OCI-LY1 (cell line): Measurements from ENCODE around the gene GRB10.

Source experiments
- H2AFZ ChIP-seq: fragments of 200-600 bp; sonication (generic), shearing (Covaris generic); 2 replicates; pipeline ENCODE4 v1.6.0; 2014; ENCODE audit warnings: antibody characterized with exemption, mild to moderate bottlenecking, low read length
- H3F3A ChIP-seq: fragments of 200-600 bp; sonication (generic), shearing (Covaris generic); 2 replicates; pipeline ENCODE4 v1.6.0; 2014; ENCODE audit warnings: mild to moderate bottlenecking, antibody characterized with exemption, low read length, moderate library complexity; ENCODE audit not compliant: insufficient read depth
- H3K27ac ChIP-seq: fragments of 200-600 bp; sonication (generic); 2 replicates; pipeline ENCODE4 v1.5.1; 2014; ENCODE audit warnings: low read length, mixed run types, mild to moderate bottlenecking, low read depth; ENCODE audit not compliant: poor library complexity, severe bottlenecking
- H3K27me3 ChIP-seq: fragments of 200-600 bp; sonication (generic); 2 replicates; pipeline ENCODE4 v1.6.0; 2014; ENCODE audit warnings: antibody characterized with exemption, mild to moderate bottlenecking, low read length, moderate library complexity; ENCODE audit not compliant: insufficient read depth
- H3K36me3 ChIP-seq: fragments of 200-600 bp; sonication (generic); 2 replicates; pipeline ENCODE4 v1.6.1; 2014; ENCODE audit warnings: mild to moderate bottlenecking, antibody characterized with exemption, low read length, moderate library complexity, mixed read lengths; ENCODE audit not compliant: insufficient read depth
- H3K4me1 ChIP-seq: fragments of 200-600 bp; sonication (generic); 2 replicates; pipeline ENCODE4 v1.5.1; 2014; ENCODE audit warnings: mild to moderate bottlenecking, low read length, moderate library complexity; ENCODE audit not compliant: insufficient read depth, severe bottlenecking
- H3K4me2 ChIP-seq: fragments of 200-600 bp; sonication (generic), shearing (Covaris generic); 2 replicates; pipeline ENCODE4 v1.6.1; 2014; ENCODE audit warnings: low read length
- H3K4me3 ChIP-seq: fragments of 200-600 bp; sonication (generic); 2 replicates; pipeline ENCODE4 v1.5.1; 2014; ENCODE audit warnings: low read length, low read depth, mild to moderate bottlenecking, mixed read lengths; ENCODE audit not compliant: poor library complexity, severe bottlenecking
- H3K79me2 ChIP-seq: fragments of 200-600 bp; shearing (Covaris generic); 2 replicates; pipeline ENCODE4 v1.6.1; 2016; ENCODE audit warnings: mixed run types, low read length, mixed read lengths; ENCODE audit not compliant: insufficient read depth
- H3K9ac ChIP-seq: fragments of 200-600 bp; sonication (generic), shearing (Covaris generic); 2 replicates; pipeline ENCODE4 v1.6.1; 2014; ENCODE audit warnings: mild to moderate bottlenecking, low read length, mixed read lengths
- H3K9me2 ChIP-seq: fragments of 200-600 bp; sonication (generic), shearing (Covaris generic); 2 replicates; pipeline ENCODE4 v1.6.1; 2014; ENCODE audit warnings: low read depth, mild to moderate bottlenecking, low read length, mixed read lengths
- H3K9me3 ChIP-seq: fragments of 200-600 bp; shearing (Covaris generic); 2 replicates; pipeline ENCODE4 v1.6.1; 2014; ENCODE audit warnings: low read length, mixed read lengths
- H4K20me1 ChIP-seq: fragments of 200-600 bp; sonication (generic), shearing (Covaris generic); 2 replicates; pipeline ENCODE4 v1.6.0; 2016; ENCODE audit warnings: mild to moderate bottlenecking, low read length; ENCODE audit not compliant: insufficient read depth
- EZH2 ChIP-seq: fragments of 200-600 bp; sonication (generic), shearing (Covaris generic); IDR thresholded peaks from 2 replicates; pipeline ENCODE4 v1.8.0; 2017; ENCODE audit warnings: borderline replicate concordance, mixed run types, mild to moderate bottlenecking, antibody characterized with exemption, low read length, moderate library complexity, mixed read lengths
- TF ChIP-seq, protein P1 (sequence below): fragments of 200-600 bp; sonication (generic), shearing (Covaris generic); IDR thresholded peaks from 2 replicates; pipeline ENCODE4 v1.5.1; 2017; ENCODE audit warnings: mild to moderate bottlenecking, antibody characterized with exemption, low read length, moderate library complexity, mixed read lengths

Gene GRB10

DNA sequence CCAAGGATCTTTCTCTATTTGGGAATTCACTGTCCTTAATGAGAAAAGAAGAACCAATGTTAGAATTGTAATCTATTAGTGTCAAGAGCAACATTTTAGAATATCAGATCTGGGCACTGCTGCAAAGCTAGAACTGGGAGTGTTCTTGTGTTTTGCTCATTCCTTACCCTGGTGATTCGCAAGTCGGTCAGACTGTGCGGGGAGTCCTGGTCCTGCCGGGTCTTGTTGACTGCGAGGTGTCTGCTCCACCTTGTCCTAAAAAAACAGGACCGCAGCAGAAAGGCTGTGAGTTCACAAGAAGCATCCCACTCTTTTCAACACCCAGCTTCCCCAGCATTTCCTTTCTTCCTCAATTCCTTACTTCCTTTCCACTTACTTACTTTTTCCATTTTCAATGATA is 79.0 kb downstream of the GRB10 start:
- no peak for TF ChIP-seq EZH2
- TF ChIP-seq, protein P1, sequence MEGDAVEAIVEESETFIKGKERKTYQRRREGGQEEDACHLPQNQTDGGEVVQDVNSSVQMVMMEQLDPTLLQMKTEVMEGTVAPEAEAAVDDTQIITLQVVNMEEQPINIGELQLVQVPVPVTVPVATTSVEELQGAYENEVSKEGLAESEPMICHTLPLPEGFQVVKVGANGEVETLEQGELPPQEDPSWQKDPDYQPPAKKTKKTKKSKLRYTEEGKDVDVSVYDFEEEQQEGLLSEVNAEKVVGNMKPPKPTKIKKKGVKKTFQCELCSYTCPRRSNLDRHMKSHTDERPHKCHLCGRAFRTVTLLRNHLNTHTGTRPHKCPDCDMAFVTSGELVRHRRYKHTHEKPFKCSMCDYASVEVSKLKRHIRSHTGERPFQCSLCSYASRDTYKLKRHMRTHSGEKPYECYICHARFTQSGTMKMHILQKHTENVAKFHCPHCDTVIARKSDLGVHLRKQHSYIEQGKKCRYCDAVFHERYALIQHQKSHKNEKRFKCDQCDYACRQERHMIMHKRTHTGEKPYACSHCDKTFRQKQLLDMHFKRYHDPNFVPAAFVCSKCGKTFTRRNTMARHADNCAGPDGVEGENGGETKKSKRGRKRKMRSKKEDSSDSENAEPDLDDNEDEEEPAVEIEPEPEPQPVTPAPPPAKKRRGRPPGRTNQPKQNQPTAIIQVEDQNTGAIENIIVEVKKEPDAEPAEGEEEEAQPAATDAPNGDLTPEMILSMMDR = no peak
- H3K9me2 ChIP-seq = no peaks in the 10 kb centered on the region
- no peaks in the 10 kb centered on the region for H3K79me2 ChIP-seq
- H3F3A ChIP-seq = no peaks in the 10 kb centered on the region
- no peaks in the 10 kb centered on the region for H3K9me3 ChIP-seq
- no peaks in the 10 kb centered on the region for H3K27me3 ChIP-seq
- H3K4me1 ChIP-seq = no peaks in the 10 kb centered on the region
- H2AFZ ChIP-seq = no peak overlapping the region
- no peak overlapping the region for H3K9ac ChIP-seq
- H3K4me3 ChIP-seq = no peak overlapping the region
- no peaks in the 10 kb centered on the region for H4K20me1 ChIP-seq
- H3K4me2 ChIP-seq = no peak overlapping the region
- no peaks in the 10 kb centered on the region for H3K36me3 ChIP-seq
- no peak overlapping the region for H3K27ac ChIP-seq

DNA sequence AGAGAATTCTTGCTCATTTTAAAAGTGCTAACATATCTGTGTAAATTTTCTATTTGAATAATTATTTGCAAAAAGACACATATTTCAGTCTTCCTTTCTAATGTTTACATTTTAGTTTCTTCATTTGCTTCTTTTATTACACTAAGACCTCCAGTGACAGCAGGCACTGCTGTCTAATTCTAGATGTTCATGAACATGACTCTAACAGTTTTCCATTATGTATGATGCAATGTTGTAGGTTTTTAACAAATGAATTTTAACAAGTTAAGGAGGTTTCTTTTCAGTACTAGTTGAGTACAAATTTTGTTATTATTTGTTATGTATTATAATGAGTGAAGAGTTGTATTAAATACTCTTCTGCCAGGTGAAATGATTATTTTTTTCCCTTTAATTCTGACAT is 83.6 kb downstream of the GRB10 start:
- Histone ChIP-seq H3K9me2 (no peaks in the 10 kb centered on the region), H3K36me3 (no peaks in the 10 kb centered on the region), H4K20me1 (no peaks in the 10 kb centered on the region), H3K27me3 (no peaks in the 10 kb centered on the region), H3K79me2 (no peaks in the 10 kb centered on the region), H2AFZ (no peak overlapping the region), H3K4me1 (no peaks in the 10 kb centered on the region), H3K4me3 (no peak overlapping the region), H3F3A (no peaks in the 10 kb centered on the region), H3K9ac (no peak overlapping the region), H3K9me3 (no peaks in the 10 kb centered on the region), H3K27ac (no peak overlapping the region), H3K4me2 (no peak overlapping the region)
- TF ChIP-seq EZH2 = no peak
- TF ChIP-seq, protein P1 = no peak

DNA sequence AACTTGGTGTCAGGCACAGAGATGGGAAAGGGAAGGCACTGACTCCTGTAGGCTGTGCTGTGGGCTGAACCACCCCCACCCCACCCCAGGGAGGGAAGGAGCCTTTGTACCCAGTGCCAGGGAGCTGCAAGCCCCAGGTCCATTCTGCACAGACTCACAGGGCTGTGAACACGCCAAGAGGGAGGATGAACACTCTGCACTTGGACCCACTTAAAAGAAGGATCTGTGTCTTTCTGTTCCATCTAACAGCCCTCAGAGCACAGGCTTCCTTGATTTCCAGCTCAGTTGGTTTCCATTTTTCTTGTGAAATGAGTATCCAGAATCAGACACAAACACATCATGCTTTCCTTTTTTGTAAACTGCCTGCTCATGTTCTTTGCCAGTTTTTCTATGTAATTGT is 84.9 kb downstream of the GRB10 start:
- Histone ChIP-seq H3K4me1 (no peaks in the 10 kb centered on the region), H3F3A (no peaks in the 10 kb centered on the region), H3K27ac (no peak overlapping the region), H2AFZ (no peak overlapping the region), H4K20me1 (no peaks in the 10 kb centered on the region), H3K36me3 (no peaks in the 10 kb centered on the region), H3K9ac (no peak overlapping the region), H3K27me3 (no peaks in the 10 kb centered on the region; the same call in 1 of the 2 replicates), H3K4me2 (no peak overlapping the region), H3K4me3 (no peak overlapping the region), H3K9me2 (no peaks in the 10 kb centered on the region), H3K79me2 (no peaks in the 10 kb centered on the region), H3K9me3 (no peaks in the 10 kb centered on the region)
- TF ChIP-seq, protein P1 = no peak
- TF ChIP-seq EZH2 = no peak
